A549 (cell line): ENCODE measurements around the gene HIVEP3.

Experiments used
- CTCF ChIP-seq: fragments of >200 bp; sonication (Bioruptor Twin); formaldehyde crosslinking; IDR thresholded peaks from 3 replicates; pipeline ENCODE4 v1.5.1; 2016
- NR3C1 ChIP-seq: fragments of >200 bp; sonication (Bioruptor Twin); formaldehyde crosslinking; IDR thresholded peaks from 3 replicates; pipeline ENCODE4 v1.6.1; 2017

GRCh38 chr1:41533016-41533730 lies 385.5 kb downstream of the HIVEP3 start:
- TF ChIP-seq NR3C1 = no peak
- TF ChIP-seq CTCF = no peak
